PC-9 (cell line): ENCODE measurements around the gene FXYD6. TPM values are rescaled to one million over a fixed set of nuclear protein-coding genes. Genes with fewer than 3 reads are reported as not detected.

ENCODE experiments used
- BruUV-seq: library from RNA; stranded (reverse); fragments of 400-500 nt; replicated peaks from 2 replicates; lab custom pipeline; 2021; lab: Mats Ljungman, UMichigan
- CTCF ChIA-PET: fragments of 300-600 bp; sonication (Branson Sonifier 250); formaldehyde crosslinking; loops from one replicate; lab custom pipeline; 2022; ENCODE audit warnings: antibody characterized with exemption; lab: Charles Lee
- POLR2A ChIA-PET: fragments of 300-600 bp; sonication (Branson Sonifier 250); formaldehyde crosslinking; loops from one replicate; lab custom pipeline; 2022; ENCODE audit warnings: antibody characterized with exemption; ENCODE audit not compliant: unreplicated experiment; lab: Charles Lee
- DNase-seq, 2 experiments: peaks; one replicate each; pipeline versions ENCODE4 v3.0.0 to v3.0.0-alpha.2; 2015 to 2022; ENCODE audit warnings: mixed read lengths in 1 of 2
- H2AFZ ChIP-seq: fragments of 200-600 bp; sonication (generic); 2 replicates; pipeline ENCODE4 v1.8.1; 2017; ENCODE audit warnings: antibody characterized with exemption
- H3F3A ChIP-seq: fragments of 200-600 bp; sonication (generic); 2 replicates; pipeline ENCODE4 v1.8.1; 2017; ENCODE audit warnings: antibody characterized with exemption, mild to moderate bottlenecking, low read depth; ENCODE audit not compliant: insufficient read depth
- H3K27ac ChIP-seq: fragments of 200-600 bp; sonication (generic); 2 replicates; pipeline ENCODE4 v1.6.1; 2016; ENCODE audit warnings: mixed run types
- H3K27me3 ChIP-seq: fragments of 200-600 bp; sonication (generic); 2 replicates; pipeline ENCODE4 v1.6.1; 2016; ENCODE audit warnings: low read depth, mixed run types; ENCODE audit not compliant: insufficient read depth
- H3K36me3 ChIP-seq: fragments of 200-600 bp; sonication (generic); 2 replicates; pipeline ENCODE4 v1.6.1; 2016; ENCODE audit warnings: low read depth, mixed run types
- H3K4me1 ChIP-seq: fragments of 200-600 bp; sonication (generic); replicated peaks from 2 replicates; pipeline ENCODE4 v1.6.1; 2016; ENCODE audit warnings: mixed run types; ENCODE audit not compliant: insufficient read depth
- H3K4me2 ChIP-seq: fragments of 200-600 bp; sonication (generic); 2 replicates; pipeline ENCODE4 v1.6.1; 2017; ENCODE audit warnings: mixed run types
- H3K4me3 ChIP-seq: fragments of 200-600 bp; sonication (generic); 2 replicates; pipeline ENCODE4 v1.6.1; 2016; ENCODE audit warnings: mixed run types
- H3K79me2 ChIP-seq: fragments of 200-600 bp; sonication (generic); 2 replicates; pipeline ENCODE4 v1.6.1; 2017; ENCODE audit warnings: low read depth, mixed run types
- H3K9me2 ChIP-seq: fragments of 200-600 bp; sonication (generic); 2 replicates; pipeline ENCODE4 v1.8.1; 2017; ENCODE audit warnings: mild to moderate bottlenecking; ENCODE audit not compliant: insufficient read depth
- H3K9me3 ChIP-seq: fragments of 200-600 bp; sonication (generic); 2 replicates; pipeline ENCODE4 v1.8.1; 2016; ENCODE audit warnings: low read depth; ENCODE audit not compliant: insufficient read depth
- H4K20me1 ChIP-seq: fragments of 200-600 bp; sonication (generic); 2 replicates; pipeline ENCODE4 v1.8.1; 2017; ENCODE audit not compliant: insufficient read depth
- EZH2 ChIP-seq: fragments of 200-600 bp; sonication (generic); IDR thresholded peaks from 2 replicates; pipeline ENCODE4 v1.8.0; 2017; ENCODE audit warnings: antibody characterized with exemption, low read depth
- intact Hi-C: fragments of 100-400 bp; cut with micrococcal nuclease; formaldehyde crosslinking; loops from one replicate; pipeline ENCODE4 v1.10.0; 2022; ENCODE audit not compliant: unreplicated experiment
- total RNA-seq: library from RNA; stranded (reverse); gene quantifications from 2 replicates; pipeline ENCODE4 v1.2.3, GENCODE V29; 2021
- TF ChIP-seq, protein P1 (sequence below): fragments of 200-600 bp; sonication (generic); conservative IDR thresholded peaks from 2 replicates; pipeline ENCODE4 v1.6.1; 2017; ENCODE audit warnings: mixed run types, antibody characterized with exemption, mild to moderate bottlenecking, moderate library complexity

FXYD6 gene
- total RNA-seq, 1 experiment from 2014 or later = 0.20 TPM

DNA sequence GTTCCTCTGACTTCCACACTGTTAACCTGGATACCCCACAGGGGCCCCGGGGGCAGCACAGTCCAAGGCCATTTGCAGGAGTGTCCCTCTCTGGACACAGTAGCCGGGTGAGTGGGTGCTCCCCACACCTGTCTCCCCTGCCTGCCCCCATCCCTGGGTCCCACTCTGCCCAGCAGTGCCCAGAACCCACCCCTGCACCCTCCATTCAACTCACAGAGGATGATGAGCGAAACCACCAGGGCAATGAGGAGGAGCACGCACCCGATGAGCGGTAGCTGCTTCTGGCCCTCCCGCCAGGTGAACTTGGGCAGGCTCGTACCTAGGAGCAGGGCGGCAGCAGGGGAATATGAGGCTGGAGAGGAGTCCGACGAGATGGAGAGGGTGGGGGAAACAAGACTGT lies 40.5 kb upstream of the FXYD6 start:
- ChIA-PET POLR2A (no interaction called here), CTCF (no interaction called here)
- intact Hi-C loops = no loop called here
- no peaks in the 10 kb centered on the region for H3K79me2 ChIP-seq
- H3K4me2 ChIP-seq = no peak overlapping the region
- H3K9me2 ChIP-seq = no peaks in the 10 kb centered on the region
- H3K9me3 ChIP-seq = no peaks in the 10 kb centered on the region
- DNase-seq = no peak
- no peak overlapping the region for H2AFZ ChIP-seq
- TF ChIP-seq EZH2 = no peak
- TF ChIP-seq, protein P1, sequence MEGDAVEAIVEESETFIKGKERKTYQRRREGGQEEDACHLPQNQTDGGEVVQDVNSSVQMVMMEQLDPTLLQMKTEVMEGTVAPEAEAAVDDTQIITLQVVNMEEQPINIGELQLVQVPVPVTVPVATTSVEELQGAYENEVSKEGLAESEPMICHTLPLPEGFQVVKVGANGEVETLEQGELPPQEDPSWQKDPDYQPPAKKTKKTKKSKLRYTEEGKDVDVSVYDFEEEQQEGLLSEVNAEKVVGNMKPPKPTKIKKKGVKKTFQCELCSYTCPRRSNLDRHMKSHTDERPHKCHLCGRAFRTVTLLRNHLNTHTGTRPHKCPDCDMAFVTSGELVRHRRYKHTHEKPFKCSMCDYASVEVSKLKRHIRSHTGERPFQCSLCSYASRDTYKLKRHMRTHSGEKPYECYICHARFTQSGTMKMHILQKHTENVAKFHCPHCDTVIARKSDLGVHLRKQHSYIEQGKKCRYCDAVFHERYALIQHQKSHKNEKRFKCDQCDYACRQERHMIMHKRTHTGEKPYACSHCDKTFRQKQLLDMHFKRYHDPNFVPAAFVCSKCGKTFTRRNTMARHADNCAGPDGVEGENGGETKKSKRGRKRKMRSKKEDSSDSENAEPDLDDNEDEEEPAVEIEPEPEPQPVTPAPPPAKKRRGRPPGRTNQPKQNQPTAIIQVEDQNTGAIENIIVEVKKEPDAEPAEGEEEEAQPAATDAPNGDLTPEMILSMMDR = no peak
- H3K4me1 ChIP-seq = no peaks in the 10 kb centered on the region
- no peaks in the 10 kb centered on the region for H3K27me3 ChIP-seq
- H3K36me3 ChIP-seq = peaks cover 10% of the 10 kb centered on the region; the same call in 1 of the 2 replicates
- peaks cover 13% of the 10 kb centered on the region for H4K20me1 ChIP-seq
- no peaks in the 10 kb centered on the region; the same call in 1 of the 2 replicates for H3F3A ChIP-seq
- no peak overlapping the region for H3K4me3 ChIP-seq
- no TSS peak for BruUV-seq
- no peak overlapping the region for H3K27ac ChIP-seq

DNA sequence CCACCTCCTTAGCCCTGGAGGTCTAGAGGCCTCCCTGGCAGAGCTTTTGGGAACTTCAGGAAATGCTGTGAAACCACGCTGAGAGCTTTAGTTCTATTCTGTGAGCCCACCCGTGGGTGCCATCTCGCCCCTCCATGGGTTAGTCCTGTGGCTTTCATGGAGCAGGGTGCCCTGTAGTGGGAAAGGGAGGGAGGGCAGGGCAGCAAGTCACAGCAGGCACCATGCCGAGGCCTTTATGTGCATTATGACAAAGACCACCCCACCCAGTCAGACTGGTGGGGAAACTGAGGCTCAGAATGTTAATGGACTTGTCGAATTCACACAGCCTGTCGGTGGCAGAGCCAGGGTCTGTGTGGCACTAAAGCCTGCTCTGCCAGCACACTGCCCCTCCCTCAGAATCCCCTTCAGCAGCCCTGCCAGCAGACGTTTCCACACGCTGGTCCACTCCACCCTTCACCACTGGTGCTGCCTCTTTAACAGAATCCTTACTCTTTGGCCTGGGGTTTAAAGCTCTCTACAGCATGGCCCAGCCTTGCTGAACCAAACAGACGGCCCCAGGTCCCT lies 39.3 kb upstream of the FXYD6 start:
- H4K20me1 ChIP-seq = peaks cover 13% of the 10 kb centered on the region
- no peak overlapping the region for H3K27ac ChIP-seq
- H3K9me3 ChIP-seq = no peaks in the 10 kb centered on the region
- H2AFZ ChIP-seq = no peak overlapping the region
- H3K79me2 ChIP-seq = no peaks in the 10 kb centered on the region
- ChIA-PET POLR2A (no interaction called here), CTCF (no interaction called here)
- intact Hi-C loops = no loop called here
- no peaks in the 10 kb centered on the region for H3K9me2 ChIP-seq
- no peak overlapping the region for H3K4me2 ChIP-seq
- H3F3A ChIP-seq = no peaks in the 10 kb centered on the region; the same call in 1 of the 2 replicates
- no peak overlapping the region for H3K4me3 ChIP-seq
- TF ChIP-seq, protein P1 = no peak
- no peak for TF ChIP-seq EZH2
- no peaks in the 10 kb centered on the region for H3K27me3 ChIP-seq
- DNase-seq = no peak
- no peaks in the 10 kb centered on the region for H3K4me1 ChIP-seq
- peaks cover 11% of the 10 kb centered on the region; the same call in 1 of the 2 replicates for H3K36me3 ChIP-seq
- BruUV-seq = no TSS peak

DNA sequence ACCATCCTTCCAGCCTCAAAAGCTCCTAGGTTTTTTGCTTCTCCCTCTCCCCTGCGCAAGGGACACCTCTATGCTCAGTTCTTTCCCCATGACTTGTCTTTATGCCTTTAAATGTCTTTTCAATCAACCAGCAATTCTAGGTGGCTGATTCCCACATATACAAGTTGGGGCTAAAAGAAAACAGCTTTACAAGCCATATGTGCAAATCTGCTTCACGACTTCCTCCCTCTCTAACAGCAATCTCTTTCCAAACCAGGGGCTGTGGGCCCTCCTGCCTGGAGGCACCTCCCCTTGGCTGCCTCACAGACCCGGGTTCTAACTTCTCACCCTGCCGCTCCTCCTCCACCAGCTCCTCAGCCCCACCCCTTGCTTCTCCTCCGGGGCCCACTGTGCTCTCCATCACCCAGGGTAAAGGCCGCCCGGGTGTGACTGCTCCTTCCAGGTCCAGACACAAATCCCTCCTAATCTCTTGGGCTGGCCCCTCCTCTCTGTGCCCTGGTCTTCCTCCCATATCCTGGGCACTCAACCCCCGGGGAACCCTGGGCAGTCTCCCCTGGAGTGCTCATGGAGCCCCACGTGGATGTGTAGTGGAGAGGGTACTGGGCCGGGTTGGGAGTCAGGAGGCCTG lies 38.6 kb upstream of the FXYD6 start:
- CTCF ChIA-PET = no interaction called here

More for the DNA sequence above, 38.6 kb upstream of the FXYD6 start:
- H3K4me1 ChIP-seq = no peaks in the 10 kb centered on the region
- no peaks in the 10 kb centered on the region for H3K9me3 ChIP-seq
- no peak overlapping the region for H3K4me2 ChIP-seq
- H2AFZ ChIP-seq = no peak overlapping the region
- no peak overlapping the region for H3K27ac ChIP-seq
- no peak overlapping the region for H3K4me3 ChIP-seq
- no peaks in the 10 kb centered on the region for H3K9me2 ChIP-seq
- no peaks in the 10 kb centered on the region for H3K79me2 ChIP-seq
- peaks cover 18% of the 10 kb centered on the region; the same call in 1 of the 2 replicates for H3K36me3 ChIP-seq
- no peak for DNase-seq
- no peaks in the 10 kb centered on the region for H3K27me3 ChIP-seq
- intact Hi-C loops = no loop called here
- TF ChIP-seq EZH2 = no peak
- TF ChIP-seq, protein P1 = no peak
- POLR2A ChIA-PET = interaction anchor here (0.6 kb wide), 1 partner anchor 705 kb away, joined by 3 read pairs; no protein-coding TSS in a partner anchor
- H4K20me1 ChIP-seq = peaks cover 13% of the 10 kb centered on the region
- no peaks in the 10 kb centered on the region; the same call in 1 of the 2 replicates for H3F3A ChIP-seq
- no TSS peak for BruUV-seq
